GM21723 (cell line): ENCODE data around the gene ATP1A2.
A peak's percentile ranks its signal among the peaks of the same experiment; 100 is the strongest.

Experiments used
- ATAC-seq: cut with Tn5 transposase; IDR thresholded peaks from one replicate; pipeline ENCODE4 v1.9.1; 2021; ENCODE audit warnings: mild to moderate bottlenecking, moderate library complexity; ENCODE audit not compliant: unreplicated experiment

ATP1A2 gene

GRCh38 chr1:160115545-160116282, at the start of gene ATP1A2:
Gene ATP1A2 (plus strand): TSS chr1:160115759. CDS start chr1:160115862, 103 bp downstream.
- no peak for ATAC-seq

GRCh38 chr1:160066829-160067745, 48.5 kb upstream of the ATP1A2 start:
- ATAC-seq, result no peak

GRCh38 chr1:160068225-160068624, 47.3 kb upstream of the ATP1A2 start:
- no peak for ATAC-seq

DNA sequence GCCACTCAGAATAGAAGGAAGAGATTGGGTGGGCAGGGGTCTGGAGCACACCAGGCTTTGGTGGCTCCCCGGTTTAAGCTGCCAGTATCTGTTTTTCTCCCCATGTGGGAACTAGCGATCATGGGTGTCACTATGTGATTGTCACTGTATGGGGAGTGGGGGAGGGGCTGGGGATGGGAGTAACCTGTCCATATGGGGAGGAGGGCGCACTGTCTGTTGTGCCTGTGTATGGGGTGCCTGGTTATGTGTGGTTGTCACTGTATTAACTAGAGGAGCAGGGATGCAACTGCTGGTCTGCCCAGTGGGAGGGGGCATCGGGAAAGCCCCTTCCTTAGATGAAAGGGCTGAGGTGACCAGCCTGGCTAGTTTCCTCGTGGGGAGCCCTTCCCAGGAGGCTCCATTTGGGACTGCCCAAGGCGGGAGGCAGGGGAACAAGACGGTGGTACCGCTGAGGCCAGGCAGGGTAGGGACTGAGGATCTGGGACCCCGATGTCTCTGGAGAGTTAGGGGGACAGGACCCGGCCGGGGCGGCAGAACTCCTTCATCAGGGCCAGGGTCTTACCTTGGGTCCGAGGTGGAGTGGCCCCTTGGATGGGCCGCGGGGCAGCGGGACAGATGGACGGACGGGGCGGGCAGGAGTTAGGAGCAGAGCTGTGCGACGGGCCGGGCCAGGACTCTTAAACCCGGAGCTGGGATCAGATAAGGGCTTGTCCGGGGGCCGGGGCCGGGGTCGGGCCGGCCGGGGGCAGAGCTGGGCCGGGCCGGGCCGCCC, 45.9 kb upstream of the ATP1A2 start, which contains the start of gene KCNJ10:
Gene KCNJ10 (minus strand): TSS at position 701 of the 772 bp plus-strand sequence. CDS start 27,628 bp downstream, outside the sequence.
- ATAC-seq, result peak; percentile 11

DNA sequence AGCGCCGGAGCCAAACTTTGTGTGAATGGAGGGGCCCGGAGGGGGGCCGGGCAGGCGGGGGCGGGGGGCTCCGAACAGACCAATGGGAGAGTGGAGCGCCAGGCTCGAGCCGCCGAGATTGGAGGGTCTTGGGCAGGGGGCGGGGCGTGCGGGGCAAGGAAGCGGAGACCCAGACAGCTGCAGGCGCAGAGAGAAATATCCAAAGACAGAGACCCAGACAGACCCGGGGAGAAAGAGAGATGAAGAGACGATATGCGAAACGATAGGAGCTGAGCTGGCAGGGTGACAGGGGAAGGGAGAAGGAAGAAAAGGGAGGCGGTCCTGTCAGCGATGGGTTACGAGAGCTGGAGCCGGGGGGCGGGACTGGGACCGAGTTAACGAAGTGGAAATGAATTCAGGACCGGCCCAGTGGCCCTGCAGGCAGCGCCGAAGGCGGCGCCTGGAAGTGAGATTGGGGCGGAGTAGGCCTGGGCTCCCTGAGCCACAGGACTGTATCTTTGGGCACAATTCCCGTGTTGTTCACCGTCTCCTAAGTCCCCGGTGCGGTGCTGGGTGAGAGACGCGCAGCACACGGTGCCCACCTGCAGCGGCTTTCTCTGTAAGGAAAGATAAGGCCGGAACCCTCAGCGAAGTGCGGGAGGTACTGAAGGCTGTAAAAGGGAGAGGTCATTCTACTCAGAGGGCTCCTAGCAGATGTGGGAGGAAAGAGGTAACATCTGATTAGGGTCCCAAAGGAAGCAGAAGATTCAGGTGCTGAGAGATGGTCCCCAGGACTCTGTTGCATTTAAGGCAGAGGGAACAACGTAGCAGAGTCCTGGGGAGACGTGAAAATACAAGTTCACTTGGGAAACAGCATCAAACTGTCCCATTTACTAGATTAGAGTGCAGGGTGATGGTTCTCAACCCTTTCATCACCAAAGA, 45.1 kb upstream of the ATP1A2 start:
- ATAC-seq, result peak; percentile 52

DNA sequence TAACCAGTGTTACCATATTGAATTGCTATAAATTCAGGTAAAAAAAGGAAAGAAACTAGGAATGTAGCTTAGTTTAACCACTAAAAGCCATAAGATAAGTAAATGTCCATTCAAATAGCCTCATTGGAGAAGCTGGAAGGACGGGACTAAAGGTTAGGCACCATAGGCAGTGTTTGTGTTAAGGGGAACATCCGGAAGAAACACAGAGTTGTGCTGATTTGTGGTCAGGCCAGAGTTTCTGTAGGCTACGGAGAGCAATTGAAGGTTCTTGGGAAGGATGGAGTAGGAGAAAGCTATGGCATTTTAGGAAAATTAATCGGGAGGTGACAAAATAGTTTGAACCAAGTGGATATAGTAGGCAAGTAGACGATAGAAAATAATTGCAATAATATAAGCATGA, 44.3 kb upstream of the ATP1A2 start:
- no peak for ATAC-seq

DNA sequence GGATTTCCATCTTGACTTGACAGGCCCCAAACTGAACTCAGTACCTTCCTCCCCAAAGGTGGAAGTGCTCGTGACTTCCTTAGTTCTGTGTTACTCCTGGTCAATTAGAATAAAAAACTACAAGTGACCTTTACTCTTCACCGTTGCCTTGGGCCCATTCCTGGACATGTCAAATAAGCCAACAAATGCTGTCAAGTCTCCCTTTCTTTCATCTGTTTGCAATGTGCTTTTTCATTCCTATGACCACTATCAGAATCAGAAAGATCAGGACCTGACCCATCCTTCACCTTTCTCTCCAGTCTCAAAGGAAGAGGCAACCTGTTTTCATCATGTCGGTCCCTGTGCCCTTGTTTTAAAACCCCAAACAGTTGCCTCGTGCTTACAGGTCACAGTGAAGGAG, 40.7 kb upstream of the ATP1A2 start:
- no peak for ATAC-seq

- no peak for ATAC-seq
Observed at GRCh38 chr1:160075836-160076235, 39.7 kb upstream of the ATP1A2 start.

DNA sequence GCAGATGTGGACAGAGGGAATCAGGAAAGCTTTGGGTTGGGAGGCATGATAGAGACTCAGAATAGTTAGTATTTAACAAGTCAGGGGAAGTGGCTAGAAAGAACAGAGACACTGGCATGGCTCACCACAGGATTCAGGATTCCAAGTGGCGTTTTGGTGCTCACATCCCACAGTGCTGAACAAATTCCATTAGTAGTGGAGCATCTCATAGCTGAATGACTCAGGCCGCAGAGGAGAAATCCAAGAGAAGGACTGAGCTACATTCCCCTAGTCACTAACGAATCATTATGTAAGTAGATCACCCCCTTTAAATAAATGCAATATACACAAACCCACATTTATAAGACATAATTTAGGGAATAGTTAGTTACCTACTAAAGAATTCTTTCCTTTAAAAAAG, 39.3 kb upstream of the ATP1A2 start:
- ATAC-seq, result no peak

DNA sequence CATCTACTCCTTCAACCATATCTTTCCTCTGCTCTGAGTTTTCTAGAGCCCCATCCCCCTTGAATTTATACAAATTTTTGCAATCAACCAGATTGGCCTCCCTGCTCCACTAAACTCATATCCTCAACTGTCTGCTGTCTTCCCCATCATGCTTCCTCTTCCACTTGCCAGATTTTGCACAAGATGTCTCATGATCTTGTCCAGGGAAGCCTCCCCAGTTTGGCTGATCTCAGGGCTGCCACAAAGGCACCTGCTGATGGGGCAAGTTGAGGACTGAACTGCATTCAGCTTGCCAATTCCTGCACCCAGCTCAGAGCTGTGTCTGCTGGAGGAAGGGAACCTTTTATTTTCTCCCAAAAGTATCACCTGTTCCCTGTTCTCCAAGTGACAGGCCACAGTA, 38.1 kb upstream of the ATP1A2 start:
- ATAC-seq, result no peak

DNA sequence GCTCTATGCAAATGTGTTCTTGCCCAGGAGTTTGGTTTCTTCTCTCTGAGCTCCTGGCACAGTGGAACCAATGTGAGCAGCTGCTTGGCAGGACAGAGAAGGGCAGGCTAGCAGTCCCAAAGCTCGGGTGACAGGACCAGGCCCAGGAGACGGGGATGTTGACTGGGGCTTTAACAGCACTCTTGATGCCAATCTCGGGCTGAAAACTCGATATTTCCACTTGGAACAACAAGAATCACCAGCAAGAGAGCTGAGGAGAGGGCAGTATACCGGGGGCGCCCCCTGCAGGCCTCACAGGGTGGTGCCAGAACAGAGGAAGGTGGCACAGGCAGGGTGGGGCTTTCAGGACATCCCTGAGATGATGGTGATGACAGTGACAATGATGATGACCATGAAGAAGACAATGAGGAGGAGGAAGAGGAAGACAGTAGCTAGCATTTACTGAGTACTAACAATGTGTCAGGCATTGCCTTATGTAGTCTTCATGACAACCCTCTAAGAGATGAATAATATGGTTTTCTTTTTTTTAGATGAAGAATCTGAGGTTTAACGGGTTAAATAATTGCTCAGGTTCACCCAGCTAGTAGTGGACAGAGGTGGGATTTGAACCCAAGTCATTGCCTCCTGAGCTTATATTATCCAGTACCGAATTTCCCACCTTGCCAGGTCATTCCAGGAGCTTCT, 36.9 kb upstream of the ATP1A2 start:
- ATAC-seq, result peak; percentile 78

- ATAC-seq, result no peak
Observed at GRCh38 chr1:160079448-160079847, 36.1 kb upstream of the ATP1A2 start.

GRCh38 chr1:160080381-160081100, 35.0 kb upstream of the ATP1A2 start:
- no peak for ATAC-seq

DNA sequence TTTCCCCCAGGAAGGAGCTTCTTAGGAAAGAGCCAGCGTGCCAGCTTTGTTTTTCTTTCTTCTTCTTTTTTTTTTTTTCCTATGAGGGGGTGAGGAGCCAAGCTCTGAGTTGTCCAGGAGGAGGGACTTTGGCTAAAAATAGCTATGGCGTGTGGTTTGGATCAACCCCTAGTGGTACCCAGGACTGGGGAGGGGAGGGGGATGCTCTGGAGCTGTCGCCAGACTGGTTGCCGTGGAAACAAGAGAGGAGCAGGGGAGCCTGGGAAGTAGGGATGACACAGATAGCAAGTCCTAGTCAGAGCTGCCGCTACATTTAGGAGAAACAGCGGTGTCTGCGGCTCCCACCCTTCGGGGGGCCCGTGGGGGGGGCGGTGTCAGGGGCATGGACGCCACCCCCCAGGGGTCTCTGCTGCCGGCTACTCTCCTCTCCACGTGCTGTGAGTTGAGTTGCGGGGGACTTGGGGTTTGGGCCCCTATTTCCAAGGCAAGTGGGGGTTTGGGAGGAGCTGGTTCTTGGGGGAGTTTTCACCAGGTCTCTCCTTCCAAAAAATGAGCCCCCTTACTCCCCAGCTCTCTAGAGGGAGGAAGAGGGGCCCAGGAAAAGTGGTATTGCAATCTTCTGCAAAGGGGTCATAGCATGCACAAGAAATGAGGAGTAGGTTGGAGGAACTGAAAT, 34.2 kb upstream of the ATP1A2 start, which contains the start of gene KCNJ9:
Gene KCNJ9 (plus strand): TSS at position 278 of the 676 bp plus-strand sequence. CDS start 2,493 bp downstream, outside the sequence.
- no peak for ATAC-seq

- no peak for ATAC-seq
Observed at GRCh38 chr1:160082487-160082886, 33.1 kb upstream of the ATP1A2 start.

GRCh38 chr1:160082926-160083325, 32.6 kb upstream of the ATP1A2 start:
- no peak for ATAC-seq

GRCh38 chr1:160083968-160084770, 31.4 kb upstream of the ATP1A2 start:
- peak; percentile 74 for ATAC-seq
